ENCODE results near the gene SMIM29. TPM values are rescaled to one million over a fixed set of nuclear protein-coding genes. Genes with fewer than 3 reads are reported as not detected.

SMIM29 gene
- total RNA-seq, 1 experiment from 2014 or later: 12.0 TPM

DNA sequence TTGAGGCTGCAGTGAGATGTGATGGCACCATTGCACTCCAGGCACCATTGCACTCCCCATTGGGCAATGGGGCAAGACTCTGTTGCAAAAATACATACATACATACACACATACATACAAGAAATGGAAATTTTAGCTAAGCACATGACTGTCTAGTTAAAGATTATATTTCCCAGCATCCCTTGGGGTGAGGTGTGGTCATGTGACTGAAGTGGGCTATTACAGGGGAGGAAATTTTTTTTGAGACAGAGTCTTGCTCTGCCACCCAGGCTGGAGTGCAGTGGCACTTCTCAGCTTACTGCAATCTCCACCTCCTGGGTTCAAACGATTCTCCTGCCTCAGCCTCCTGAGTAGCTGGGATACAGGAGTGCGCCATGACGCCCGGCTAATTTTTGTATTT, 44.1 kb downstream of the SMIM29 start:
- H3K36me3 Mint-ChIP-seq (ENCODE audit: insufficient read depth, unreplicated experiment): no peaks in the 10 kb centered on the region
- H3K27me3 Mint-ChIP-seq (ENCODE audit: insufficient read depth, unreplicated experiment): no peaks in the 10 kb centered on the region
- H3K4me1 Mint-ChIP-seq (ENCODE audit: insufficient read depth, unreplicated experiment): no peaks in the 10 kb centered on the region
- intact Hi-C loops (cut with micrococcal nuclease): no loop called here
- H3K9me3 Mint-ChIP-seq (ENCODE audit: unreplicated experiment): no peaks in the 10 kb centered on the region
- H3K4me3 Mint-ChIP-seq (ENCODE audit: unreplicated experiment): no peak overlapping the region
- no peak for DNase-seq (ENCODE audit: unreplicated experiment)
- ChIA-PET POLR2A (interaction anchor here (1.2 kb wide), 1 partner anchor 19 kb away, joined by 3 read pairs; no protein-coding TSS in a partner anchor), CTCF (interaction anchor here (0.5 to 4.0 kb wide), 4 partner anchors 8 to 863 kb away, joined by 3 to 19 read pairs (median 4); no protein-coding TSS in a partner anchor)
- BruUV-seq (replicated peaks): no TSS peak
- no peak for TF ChIP-seq CTCF (IDR thresholded peaks at IDR 0.05; ENCODE audit: unreplicated experiment)
- H3K27ac Mint-ChIP-seq (ENCODE audit: low read depth, unreplicated experiment): no peak overlapping the region

GRCh38 chr6:34202329-34203201, 46.2 kb downstream of the SMIM29 start:
- Mint-ChIP-seq H3K36me3 (ENCODE audit: insufficient read depth, unreplicated experiment) (no peaks in the 10 kb centered on the region), H3K27me3 (ENCODE audit: insufficient read depth, unreplicated experiment) (no peaks in the 10 kb centered on the region), H3K4me1 (ENCODE audit: insufficient read depth, unreplicated experiment) (no peaks in the 10 kb centered on the region), H3K27ac (ENCODE audit: low read depth, unreplicated experiment) (no peak overlapping the region), H3K4me3 (ENCODE audit: unreplicated experiment) (no peak overlapping the region), H3K9me3 (ENCODE audit: unreplicated experiment) (no peaks in the 10 kb centered on the region)
- no peak for TF ChIP-seq CTCF (IDR thresholded peaks at IDR 0.05; ENCODE audit: unreplicated experiment)
- no peak for DNase-seq (ENCODE audit: unreplicated experiment)
- intact Hi-C loops (cut with micrococcal nuclease): no loop called here
- ChIA-PET CTCF (interaction anchor here (0.6 to 0.7 kb wide), 2 partner anchors 205 to 1270 kb away, joined by 3 read pairs; no protein-coding TSS in a partner anchor), POLR2A (interaction anchor here (0.6 to 1.1 kb wide), 5 partner anchors 20 to 406 kb away, joined by 3 to 4 read pairs (median 3); partner anchors contain the start of gene NUDT3)
- no TSS peak for BruUV-seq (replicated peaks)

DNA sequence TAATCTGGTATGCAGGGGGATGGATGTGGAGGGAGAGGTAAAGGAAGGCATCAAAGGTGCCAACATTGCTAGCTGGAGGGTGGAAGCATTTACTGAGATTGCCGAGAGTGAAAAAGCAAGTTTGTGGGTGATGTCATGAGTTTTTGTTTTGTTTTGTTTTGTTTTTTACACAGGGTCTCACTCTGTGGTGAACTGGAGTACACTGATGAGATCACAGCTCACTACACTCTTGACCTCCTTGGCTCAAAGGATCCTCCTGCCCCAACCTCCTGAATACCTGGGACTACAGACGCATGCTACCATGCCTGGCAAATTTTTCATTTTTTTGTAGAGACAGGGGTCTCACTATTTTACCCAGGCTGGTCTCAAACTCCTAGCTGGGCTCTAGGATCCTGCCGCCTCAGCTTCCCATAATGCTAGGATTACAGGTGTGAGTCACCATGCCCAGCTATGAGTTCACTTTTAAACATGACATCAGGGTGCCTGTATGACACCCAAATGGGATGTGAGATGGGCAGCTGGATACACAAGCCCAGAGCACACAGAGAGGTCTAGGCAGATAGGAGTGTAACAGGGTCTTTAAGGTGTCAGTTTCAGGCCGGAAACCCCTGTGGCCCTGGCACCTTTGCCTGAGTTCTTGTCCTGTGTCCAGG, 47.2 kb downstream of the SMIM29 start:
- H3K9me3 Mint-ChIP-seq (ENCODE audit: unreplicated experiment): no peaks in the 10 kb centered on the region
- CTCF ChIA-PET: interaction anchor here (0.7 to 2.0 kb wide), 3 partner anchors 10 to 214 kb away, joined by 3 to 6 read pairs (median 4); no protein-coding TSS in a partner anchor
- BruUV-seq (replicated peaks): no TSS peak
- no peaks in the 10 kb centered on the region for H3K27me3 Mint-ChIP-seq (ENCODE audit: insufficient read depth, unreplicated experiment)
- POLR2A ChIA-PET: interaction anchor here (0.6 to 1.1 kb wide), 4 partner anchors 22 to 407 kb away, joined by 3 to 4 read pairs (median 3); partner anchors contain the start of gene NUDT3
- no peak overlapping the region for H3K4me3 Mint-ChIP-seq (ENCODE audit: unreplicated experiment)
- no peaks in the 10 kb centered on the region for H3K36me3 Mint-ChIP-seq (ENCODE audit: insufficient read depth, unreplicated experiment)
- no peak for DNase-seq (ENCODE audit: unreplicated experiment)
- intact Hi-C loops (cut with micrococcal nuclease): no loop called here
- TF ChIP-seq CTCF (IDR thresholded peaks at IDR 0.05; ENCODE audit: unreplicated experiment): no peak
- H3K27ac Mint-ChIP-seq (ENCODE audit: low read depth, unreplicated experiment): no peak overlapping the region
- H3K4me1 Mint-ChIP-seq (ENCODE audit: insufficient read depth, unreplicated experiment): peaks cover 2% of the 10 kb centered on the region
